Activated naive CD4-positive, alpha-beta T cell (primary cell): ENCODE results near the gene NCOA3.

Experiments
- DNase-seq, 4 experiments: peaks; one replicate each; lab custom pipeline; 2025; lab: John Stamatoyannopoulos, UW

The NCOA3 gene

GRCh38 chr20:47635256-47635655 is 133.6 kb downstream of the NCOA3 start:
- no peak for DNase-seq

GRCh38 chr20:47638851-47639250 is 137.2 kb downstream of the NCOA3 start:
- DNase-seq: no peak

GRCh38 chr20:47642118-47642517 is 140.4 kb downstream of the NCOA3 start:
- DNase-seq: no peak

- DNase-seq: no peak
Measured at GRCh38 chr20:47642624-47643023, 140.9 kb downstream of the NCOA3 start.

GRCh38 chr20:47645632-47646031 is 143.9 kb downstream of the NCOA3 start:
- DNase-seq: no peak

GRCh38 chr20:47647994-47648393 is 146.3 kb downstream of the NCOA3 start:
- DNase-seq: no peak

GRCh38 chr20:47648943-47649342 is 147.3 kb downstream of the NCOA3 start:
- no peak for DNase-seq

GRCh38 chr20:47652301-47652700 is 150.6 kb downstream of the NCOA3 start:
- DNase-seq: no peak

GRCh38 chr20:47652794-47653193 is 151.1 kb downstream of the NCOA3 start:
- no peak for DNase-seq

GRCh38 chr20:47653869-47654268 is 152.2 kb downstream of the NCOA3 start:
- DNase-seq: no peak

GRCh38 chr20:47654370-47654769 is 152.7 kb downstream of the NCOA3 start:
- DNase-seq: no peak

GRCh38 chr20:47655635-47656034 is 153.9 kb downstream of the NCOA3 start:
- DNase-seq: no peak

- no peak for DNase-seq
Measured at GRCh38 chr20:47656318-47656717, 154.6 kb downstream of the NCOA3 start.

GRCh38 chr20:47659904-47660601 is 158.4 kb downstream of the NCOA3 start:
- DNase-seq: no peak

- no peak for DNase-seq
Measured at GRCh38 chr20:47660602-47660905, 158.9 kb downstream of the NCOA3 start.

- DNase-seq: no peak
Measured at GRCh38 chr20:47660983-47661700, 159.5 kb downstream of the NCOA3 start.

GRCh38 chr20:47661714-47662113 is 160.0 kb downstream of the NCOA3 start:
- DNase-seq: no peak

- no peak for DNase-seq
Measured at GRCh38 chr20:47662483-47663353, 161.0 kb downstream of the NCOA3 start.

- DNase-seq: peak; percentile 40 to 63 (median 55)
Measured at GRCh38 chr20:47663354-47664067, 161.8 kb downstream of the NCOA3 start.

- DNase-seq: no peak
Measured at GRCh38 chr20:47664068-47664437, 162.4 kb downstream of the NCOA3 start.

- no peak for DNase-seq
Measured at GRCh38 chr20:47664744-47665143, 163.1 kb downstream of the NCOA3 start.
